H9 (cell line): ENCODE data around the gene MRPL2. TPM values are rescaled to one million over a fixed set of nuclear protein-coding genes. Genes with fewer than 3 reads are reported as not detected.

Experiments
- DNase-seq: peaks from one replicate; pipeline ENCODE4 v3.0.0-alpha.2; 2017
- H2AFZ ChIP-seq: one replicate; pipeline ENCODE4 v1.6.1; 2013; ENCODE audit warnings: mild to moderate bottlenecking, low read length, control low read depth, moderate library complexity
- H2AK5ac ChIP-seq: 2 replicates; pipeline ENCODE4 v1.6.1; 2013; ENCODE audit warnings: low read length, control low read depth, mixed read lengths; ENCODE audit not compliant: insufficient read length
- H2BK120ac ChIP-seq: one replicate; pipeline ENCODE4 v1.6.1; 2013; ENCODE audit warnings: low read depth, mild to moderate bottlenecking, low read length, control low read depth, inconsistent platforms; ENCODE audit not compliant: poor library complexity, severe bottlenecking
- H2BK12ac ChIP-seq: 2 replicates; pipeline ENCODE4 v1.6.1; 2013; ENCODE audit warnings: low read length, control low read depth, mixed read lengths, low read depth; ENCODE audit not compliant: insufficient read length
- H2BK15ac ChIP-seq: 2 replicates; pipeline ENCODE4 v1.6.1; 2013; ENCODE audit warnings: low read depth, low read length, control low read depth
- H2BK20ac ChIP-seq: one replicate; pipeline ENCODE4 v1.6.1; 2013; ENCODE audit warnings: low read depth, mild to moderate bottlenecking, low read length, control low read depth, inconsistent platforms; ENCODE audit not compliant: poor library complexity, severe bottlenecking
- H2BK5ac ChIP-seq: 2 replicates; pipeline ENCODE4 v1.6.1; 2013; ENCODE audit warnings: low read length, control low read depth, mixed read lengths; ENCODE audit not compliant: insufficient read length
- H3K14ac ChIP-seq: 2 replicates; pipeline ENCODE4 v1.6.1; 2013; ENCODE audit warnings: low read length, control low read depth; ENCODE audit not compliant: insufficient read depth
- H3K18ac ChIP-seq: 2 replicates; pipeline ENCODE4 v1.6.1; 2013; ENCODE audit warnings: low read depth, mild to moderate bottlenecking, mixed read lengths, low read length, control low read depth; ENCODE audit not compliant: insufficient read length
- H3K23ac ChIP-seq: 2 replicates; pipeline ENCODE4 v1.6.1; 2013; ENCODE audit warnings: low read length, control low read depth, mixed read lengths, low read depth; ENCODE audit not compliant: insufficient read length
- H3K23me2 ChIP-seq: 2 replicates; pipeline ENCODE4 v1.6.1; 2013; ENCODE audit warnings: low read depth, mild to moderate bottlenecking, mixed read lengths, low read length, control low read depth; ENCODE audit not compliant: insufficient read length, poor library complexity, severe bottlenecking
- H3K27ac ChIP-seq: 2 replicates; pipeline ENCODE4 v1.5.1; 2013; ENCODE audit warnings: low read length, control low read depth, mixed read lengths, low read depth; ENCODE audit not compliant: insufficient read length
- H3K27me3 ChIP-seq: 2 replicates; pipeline ENCODE4 v1.6.1; 2013; ENCODE audit warnings: low read length, control low read depth, inconsistent platforms; ENCODE audit not compliant: insufficient read depth
- H3K4ac ChIP-seq: 2 replicates; pipeline ENCODE4 v1.6.1; 2013; ENCODE audit warnings: low read depth, mild to moderate bottlenecking, control low read depth, inconsistent platforms, low read length, moderate library complexity
- H3K4me1 ChIP-seq: 2 replicates; pipeline ENCODE4 v1.6.1; 2013; ENCODE audit warnings: low read length, control low read depth, inconsistent platforms; ENCODE audit not compliant: insufficient read depth
- H3K4me2 ChIP-seq: 2 replicates; pipeline ENCODE4 v1.6.1; 2013; ENCODE audit warnings: low read length, control low read depth, mixed read lengths; ENCODE audit not compliant: insufficient read length, insufficient read depth
- H3K56ac ChIP-seq: 2 replicates; pipeline ENCODE4 v1.6.1; 2013; ENCODE audit warnings: low read depth, mild to moderate bottlenecking, mixed read lengths, low read length, control low read depth; ENCODE audit not compliant: insufficient read length
- H3K79me1 ChIP-seq: 2 replicates; pipeline ENCODE4 v1.6.1; 2013; ENCODE audit warnings: low read depth, mild to moderate bottlenecking, moderate library complexity, low read length, control low read depth, inconsistent platforms; ENCODE audit not compliant: insufficient read depth, poor library complexity, severe bottlenecking
- H3K79me2 ChIP-seq: 2 replicates; pipeline ENCODE4 v1.6.1; 2013; ENCODE audit warnings: low read length, control low read depth, inconsistent platforms; ENCODE audit not compliant: insufficient read depth
- H3K9ac ChIP-seq: 2 replicates; pipeline ENCODE4 v1.6.1; 2013; ENCODE audit warnings: low read length, control low read depth, mixed read lengths; ENCODE audit not compliant: insufficient read length; ENCODE audit errors: extremely low read depth
- H3K9me3 ChIP-seq: one replicate; pipeline ENCODE4 v1.6.1; 2013; ENCODE audit warnings: low read depth, low read length, inconsistent platforms; ENCODE audit not compliant: control insufficient read depth
- H3T11ph ChIP-seq: one replicate; pipeline ENCODE4 v1.6.1; 2013; ENCODE audit warnings: mild to moderate bottlenecking, low read length, control low read depth, inconsistent platforms
- H4K20me1 ChIP-seq: one replicate; pipeline ENCODE4 v1.6.1; 2013; ENCODE audit not compliant: control insufficient read depth, insufficient read length, insufficient read depth
- H4K5ac ChIP-seq: 2 replicates; pipeline ENCODE4 v1.6.1; 2013; ENCODE audit warnings: low read depth, mild to moderate bottlenecking, mixed read lengths, low read length, control low read depth; ENCODE audit not compliant: insufficient read length
- H4K8ac ChIP-seq: replicated peaks from 2 replicates; pipeline ENCODE4 v1.6.1; 2013; ENCODE audit warnings: low read length, control low read depth, mixed read lengths, low read depth; ENCODE audit not compliant: insufficient read length
- H4K91ac ChIP-seq: 2 replicates; pipeline ENCODE4 v1.6.1; 2013; ENCODE audit warnings: low read depth, mild to moderate bottlenecking, moderate library complexity, mixed read lengths, low read length, control low read depth; ENCODE audit not compliant: insufficient read length
- H3K27ac Mint-ChIP-seq, 3 experiments: 2 replicates in 2 of 3; 3 replicates in 1 of 3; pipeline ENCODE4 v1.8.0; 2020 to 2021; ENCODE audit warnings: mixed read lengths in 3 of 3, mild to moderate bottlenecking in 1 of 3, moderate library complexity in 1 of 3
- H3K27me3 Mint-ChIP-seq: 2 replicates; pipeline ENCODE4 v1.8.0; 2021; ENCODE audit warnings: low read depth, mild to moderate bottlenecking, moderate library complexity, mixed read lengths
- H3K36me3 Mint-ChIP-seq, 3 experiments: 2 replicates in 2 of 3; 3 replicates in 1 of 3; pipeline ENCODE4 v1.8.0; 2020 to 2021; ENCODE audit warnings: low read depth in 3 of 3, mixed read lengths in 3 of 3; ENCODE audit not compliant: insufficient read depth in 1 of 3
- H3K4me1 Mint-ChIP-seq, 2 experiments: 2 replicates each; pipeline ENCODE4 v1.8.0; 2020; ENCODE audit warnings: mixed read lengths in 2 of 2
- H3K4me3 Mint-ChIP-seq, 2 experiments: 2 replicates in 1 of 2; 3 replicates in 1 of 2; pipeline ENCODE4 v1.8.0; 2020 to 2021; ENCODE audit warnings: mild to moderate bottlenecking in 2 of 2, mixed read lengths in 2 of 2, moderate library complexity in 1 of 2
- H3K9me3 Mint-ChIP-seq, 2 experiments: 2 replicates in 1 of 2; 3 replicates in 1 of 2; pipeline ENCODE4 v1.8.0; 2020; ENCODE audit warnings: mild to moderate bottlenecking in 2 of 2, mixed read lengths in 2 of 2, moderate library complexity in 1 of 2
- CTCF ChIP-seq: fragments of 200-600 bp; sonication (generic); conservative IDR thresholded peaks from 3 replicates; pipeline ENCODE4 v1.8.0; 2021; ENCODE audit warnings: antibody characterized with exemption, mild to moderate bottlenecking
- WGBS: extraction: QIAGEN DNeasy Blood & Tissue Kit; methylation state at CpG from one replicate; pipeline ENCODE4 v1.1.7; 2013; ENCODE audit warnings: missing lambda C conversion rate, low lambda C conversion rate, mixed read lengths; ENCODE audit not compliant: insufficient read length; ENCODE audit errors: extremely low coverage; 5-methylcytosine and 5-hydroxymethylcytosine counted together
- total RNA-seq: library from RNA; stranded (reverse); gene quantifications from 2 replicates; pipeline ENCODE4 v1.2.1, GENCODE V29; 2021

MRPL2 gene
- total RNA-seq, 1 experiment from 2014 or later: 74.4 TPM

- H3T11ph ChIP-seq: no peak overlapping the region
- H2AK5ac ChIP-seq: no peak overlapping the region
- no peak overlapping the region for H2BK120ac ChIP-seq
- no peak overlapping the region for H3K23ac ChIP-seq
- H2BK12ac ChIP-seq: no peak overlapping the region
- no peaks in the 10 kb centered on the region for H4K20me1 ChIP-seq
- H3K79me1 ChIP-seq: no peaks in the 10 kb centered on the region
- H2BK20ac ChIP-seq: no peak overlapping the region
- Mint-ChIP-seq H3K4me3 (peak overlapping the region in 1 of 2 experiments; percentile 15; a peak in 1 of 5 replicates), H3K4me1 (peaks cover 46 to 53% of the 10 kb centered on the region in 2 experiments), H3K27ac (peak overlapping the region; percentile 77 to 96 (median 92); a peak in 5 of 7 replicates), H3K27me3 (no peaks in the 10 kb centered on the region), H3K9me3 (no peaks in the 10 kb centered on the region), H3K36me3 (no peaks in the 10 kb centered on the region)
- WGBS: no CpG with 5 or more reads among the region's 5 CpGs
- H3K27ac ChIP-seq: no peak overlapping the region
- H2BK5ac ChIP-seq: no peak overlapping the region
- no peaks in the 10 kb centered on the region for H3K9me3 ChIP-seq
- TF ChIP-seq CTCF: no peak; the same call in 2 of the 3 replicates
- no peak for DNase-seq
- H4K5ac ChIP-seq: no peak overlapping the region
- H3K18ac ChIP-seq: no peak overlapping the region
- no peak overlapping the region for H3K9ac ChIP-seq
- no peak overlapping the region for H4K91ac ChIP-seq
- no peak overlapping the region for H3K4me2 ChIP-seq
- no peaks in the 10 kb centered on the region for H3K23me2 ChIP-seq
- H3K4me1 ChIP-seq: peaks cover 17% of the 10 kb centered on the region
- H2AFZ ChIP-seq: no peak overlapping the region
- no peaks in the 10 kb centered on the region for H3K27me3 ChIP-seq
- H3K14ac ChIP-seq: no peak overlapping the region
- no peak overlapping the region for H3K4ac ChIP-seq
- peaks cover 7% of the 10 kb centered on the region; the same call in 1 of the 2 replicates for H3K79me2 ChIP-seq
- no peak overlapping the region for H4K8ac ChIP-seq
- no peak overlapping the region for H3K56ac ChIP-seq
- no peak overlapping the region for H2BK15ac ChIP-seq
Measured at GRCh38 chr6:43097098-43097489, 37.9 kb upstream of the MRPL2 start.
